ENCODE data around the gene AAR2.

The AAR2 gene

DNA sequence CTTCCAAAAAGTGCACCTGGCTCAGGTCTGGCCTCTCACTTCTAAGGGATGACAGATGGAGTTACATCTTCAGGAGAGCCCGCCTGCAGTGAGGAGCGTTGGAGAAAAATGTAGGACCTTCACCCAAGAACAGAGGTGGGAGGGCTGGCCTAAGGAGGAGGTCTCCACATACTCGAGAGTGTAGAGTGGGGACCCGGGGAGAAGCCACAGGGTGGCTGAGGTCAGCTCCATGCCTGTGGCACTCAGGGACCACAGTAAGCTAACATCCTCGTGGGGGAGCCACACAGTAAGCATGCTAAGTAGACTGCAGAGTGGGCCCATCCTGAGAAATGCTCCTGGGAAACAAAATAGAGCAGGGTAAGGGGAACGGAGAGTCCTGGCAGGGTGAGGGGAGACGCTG, 24.0 kb downstream of the AAR2 start:
- no peak for DNase-seq (ENCODE audit: low read depth in 2 of 2)

- DNase-seq (ENCODE audit: low read depth in 2 of 2) = no peak
Measured at GRCh38 chr20:36261389-36262105, 25.3 kb downstream of the AAR2 start.

DNA sequence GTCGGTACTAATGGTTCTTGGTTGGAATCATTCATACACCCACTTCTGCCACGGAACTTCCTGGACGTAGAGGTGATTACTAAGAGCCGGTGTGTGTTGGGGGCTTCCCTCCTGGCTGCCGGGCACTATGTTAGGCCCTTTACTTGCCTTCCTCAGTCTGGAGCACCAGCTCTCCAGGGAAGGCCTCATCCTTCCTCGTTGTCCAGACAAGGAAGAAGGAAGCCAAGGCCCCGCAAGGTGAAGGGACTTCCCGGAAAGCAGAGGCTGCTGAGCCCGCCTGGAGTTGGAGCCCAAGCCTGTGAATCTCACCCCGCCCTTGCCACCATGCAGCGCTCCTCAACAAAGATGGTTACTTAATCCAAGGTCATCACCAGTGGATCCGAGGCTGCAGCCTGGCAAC, 26.2 kb downstream of the AAR2 start:
- no peak for DNase-seq (ENCODE audit: low read depth in 2 of 2)

GRCh38 chr20:36264426-36265246, 28.4 kb downstream of the AAR2 start:
- no peak for DNase-seq (ENCODE audit: low read depth in 2 of 2)

DNA sequence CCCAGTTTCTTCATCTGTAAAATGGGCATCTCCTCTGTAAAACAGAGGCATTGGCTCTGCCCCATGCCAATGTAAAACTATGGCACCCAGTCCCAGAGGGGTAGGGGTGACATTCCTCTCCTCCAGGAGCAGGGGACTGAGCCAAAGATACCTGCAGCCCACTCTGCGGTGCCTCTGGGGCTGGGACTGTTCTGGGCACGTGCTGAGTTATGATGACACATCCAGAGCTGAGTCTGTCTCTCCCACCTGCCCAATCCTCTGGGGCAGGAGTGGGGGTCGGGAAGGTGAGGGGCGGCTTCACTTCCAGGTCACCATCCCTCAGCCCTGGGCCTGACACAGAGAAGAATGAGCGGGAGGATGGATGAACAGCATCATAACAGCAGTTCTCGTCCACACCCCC, 29.9 kb downstream of the AAR2 start:
- no peak for DNase-seq (ENCODE audit: low read depth in 2 of 2)

- DNase-seq (ENCODE audit: low read depth in 2 of 2) = no peak
Measured at GRCh38 chr20:36267605-36268381, 31.5 kb downstream of the AAR2 start.

DNA sequence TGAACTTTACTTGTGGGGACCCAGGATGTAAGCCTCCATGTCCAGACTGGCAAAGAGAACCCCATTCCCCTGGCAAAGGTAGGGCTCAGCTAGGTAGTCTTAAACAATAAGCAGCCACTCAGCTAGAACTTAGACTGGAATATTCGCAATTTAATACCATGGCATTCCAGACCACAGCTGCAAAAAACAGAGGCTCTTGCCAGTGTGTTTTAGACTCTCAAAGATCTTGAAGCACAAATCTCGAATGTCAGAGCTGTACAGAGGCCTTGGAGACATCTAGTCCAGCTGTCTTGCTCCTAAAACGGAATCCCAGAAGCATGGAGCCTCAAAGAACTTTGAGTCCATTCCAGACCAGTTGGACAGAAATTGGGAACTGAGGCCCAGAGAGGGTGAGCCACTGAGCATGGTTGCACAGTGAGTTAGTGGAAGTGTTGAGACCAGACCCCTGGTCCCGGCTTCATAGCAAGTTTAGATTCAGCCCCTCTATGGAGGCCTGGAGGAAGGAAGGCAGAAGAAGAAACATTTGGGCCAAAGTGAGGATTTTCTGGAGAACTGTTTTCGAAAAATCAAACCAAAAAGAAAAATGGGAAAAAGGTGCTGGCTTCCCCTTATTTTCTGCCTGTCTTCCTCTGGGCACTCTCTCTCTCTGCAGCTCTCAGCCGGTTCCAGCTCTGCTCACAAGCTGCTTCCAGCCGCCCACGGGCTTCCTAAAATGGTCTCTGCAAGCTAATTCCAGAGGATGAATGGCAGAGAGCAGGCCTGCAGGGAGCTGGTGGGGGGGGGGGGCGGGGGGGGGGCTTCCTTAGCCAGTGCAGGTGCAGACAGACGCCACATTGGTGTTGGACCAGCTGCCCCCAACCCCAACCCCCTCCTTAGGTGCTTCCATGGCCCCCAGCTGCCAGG, 32.4 kb downstream of the AAR2 start:
- DNase-seq (ENCODE audit: low read depth in 2 of 2) = no peak

- DNase-seq (ENCODE audit: low read depth in 2 of 2) = no peak
Measured at GRCh38 chr20:36269507-36269906, 33.2 kb downstream of the AAR2 start.

DNA sequence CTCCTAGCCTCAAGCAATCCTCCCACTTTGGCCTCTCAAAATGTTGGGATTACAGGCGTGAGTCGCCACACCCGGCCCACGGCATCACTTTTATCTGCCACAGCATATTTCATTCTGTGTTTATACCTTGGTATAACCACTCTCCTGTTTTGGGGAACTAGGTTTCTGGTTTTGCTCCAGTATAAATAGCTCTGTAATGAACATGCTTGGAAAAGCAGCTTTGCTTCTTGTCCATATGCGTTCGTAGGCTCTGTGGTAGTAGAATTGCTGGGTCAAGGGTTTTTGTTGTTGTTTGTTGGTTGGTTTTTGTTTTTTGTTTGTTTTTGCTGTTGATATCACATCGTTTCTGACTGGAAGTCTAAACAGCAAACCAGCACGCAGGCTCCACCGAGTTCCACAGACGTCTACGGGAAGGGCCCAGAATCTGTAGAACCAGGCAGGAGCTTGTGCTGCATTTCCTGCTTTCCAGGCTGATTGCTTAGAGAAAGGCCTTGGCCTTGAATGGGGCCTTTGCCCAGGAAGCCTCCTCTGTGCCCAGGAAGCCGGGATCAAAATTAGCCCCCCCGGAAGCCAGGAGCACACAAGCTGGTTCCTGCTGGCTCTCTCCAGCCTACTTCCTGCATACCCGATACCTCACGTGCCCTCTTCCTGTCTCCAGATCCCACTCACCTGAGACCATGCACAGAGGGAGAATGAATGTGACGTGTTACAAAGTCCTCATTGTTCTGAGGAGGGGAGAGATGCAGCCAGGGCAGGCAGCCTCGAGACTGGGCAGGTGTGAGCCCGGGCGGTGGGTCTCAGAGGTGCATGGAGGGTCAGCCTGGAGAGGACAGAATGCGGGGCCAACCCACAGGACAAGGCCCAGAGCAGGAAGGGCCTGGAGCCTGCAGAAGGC, 34.7 kb downstream of the AAR2 start:
- no peak for DNase-seq (ENCODE audit: low read depth in 2 of 2)

GRCh38 chr20:36271639-36272546, 35.6 kb downstream of the AAR2 start:
- no peak for DNase-seq (ENCODE audit: low read depth in 2 of 2)

DNA sequence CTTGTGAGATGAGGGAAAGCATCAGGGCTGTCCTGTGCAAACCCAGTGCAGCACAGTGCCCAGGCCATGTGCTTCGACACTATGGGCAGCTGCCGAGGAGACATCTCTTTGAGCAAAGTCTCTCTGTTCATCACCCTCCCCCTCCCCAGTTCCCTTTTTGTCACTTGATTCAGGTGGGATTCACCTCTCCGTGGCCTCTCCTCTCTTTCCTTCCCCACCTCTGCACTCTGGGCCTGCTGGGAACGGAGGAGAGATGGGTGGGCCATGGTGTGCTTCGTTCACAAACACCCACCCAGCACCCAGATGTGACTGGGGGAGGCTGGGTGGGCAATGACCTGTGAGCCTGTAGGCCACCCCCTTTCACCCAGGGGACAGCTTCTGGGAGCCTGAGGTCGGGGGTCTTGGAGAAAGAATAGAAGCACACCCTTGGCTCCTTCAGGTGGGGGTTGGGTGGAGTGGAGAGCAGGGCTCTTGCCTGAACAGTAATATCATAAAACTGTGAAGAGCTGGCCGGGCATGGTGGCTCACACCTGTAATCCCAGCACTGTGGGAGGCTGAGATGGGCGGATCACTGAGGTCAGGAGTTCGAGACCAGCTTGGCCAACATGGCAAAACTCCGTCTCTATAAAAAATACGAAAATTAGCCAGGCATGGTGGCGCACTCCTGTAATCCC, 36.4 kb downstream of the AAR2 start:
- DNase-seq (ENCODE audit: low read depth in 2 of 2) = no peak

DNA sequence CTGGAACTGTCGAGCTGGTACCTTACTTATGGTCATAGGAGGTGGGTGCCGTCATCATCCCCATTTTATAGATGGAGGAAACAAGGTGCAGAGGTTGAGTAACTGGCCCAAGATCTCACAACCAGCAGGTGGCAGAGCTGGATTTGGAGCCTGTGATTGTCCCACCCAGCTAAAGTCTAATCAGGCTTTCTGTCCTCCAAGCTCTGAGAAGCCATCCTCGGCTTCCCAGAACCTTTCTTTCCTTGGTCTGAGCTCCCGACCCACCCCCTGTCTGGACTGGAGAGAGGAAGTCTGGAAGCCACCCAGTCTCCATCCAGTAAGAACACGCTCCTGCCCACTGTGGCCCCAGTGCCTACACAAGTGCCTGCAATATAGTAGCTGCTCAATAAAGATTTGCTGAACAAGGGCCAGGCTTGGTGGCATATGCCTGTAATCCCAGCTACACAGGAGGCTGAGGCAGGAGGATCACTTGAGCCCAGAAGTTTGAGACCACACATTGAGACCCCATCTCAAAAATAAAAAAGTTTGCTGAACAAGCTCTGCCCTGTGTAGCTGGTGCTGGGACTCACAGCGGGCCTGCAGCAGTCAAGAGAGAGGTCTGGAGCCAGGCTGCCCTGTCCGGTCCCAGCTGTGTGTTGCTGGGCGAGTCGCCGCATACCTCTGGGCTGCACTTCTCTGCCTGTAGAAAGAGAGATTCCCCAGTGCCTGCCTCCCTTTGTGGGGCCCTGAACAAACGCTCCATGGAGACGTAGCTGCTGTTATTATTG, 37.3 kb downstream of the AAR2 start:
- no peak for DNase-seq (ENCODE audit: low read depth in 2 of 2)

- no peak for DNase-seq (ENCODE audit: low read depth in 2 of 2)
Measured at GRCh38 chr20:36274181-36274841, 38.0 kb downstream of the AAR2 start.

- no peak for DNase-seq (ENCODE audit: low read depth in 2 of 2)
Measured at GRCh38 chr20:36275011-36275410, 38.7 kb downstream of the AAR2 start.

DNA sequence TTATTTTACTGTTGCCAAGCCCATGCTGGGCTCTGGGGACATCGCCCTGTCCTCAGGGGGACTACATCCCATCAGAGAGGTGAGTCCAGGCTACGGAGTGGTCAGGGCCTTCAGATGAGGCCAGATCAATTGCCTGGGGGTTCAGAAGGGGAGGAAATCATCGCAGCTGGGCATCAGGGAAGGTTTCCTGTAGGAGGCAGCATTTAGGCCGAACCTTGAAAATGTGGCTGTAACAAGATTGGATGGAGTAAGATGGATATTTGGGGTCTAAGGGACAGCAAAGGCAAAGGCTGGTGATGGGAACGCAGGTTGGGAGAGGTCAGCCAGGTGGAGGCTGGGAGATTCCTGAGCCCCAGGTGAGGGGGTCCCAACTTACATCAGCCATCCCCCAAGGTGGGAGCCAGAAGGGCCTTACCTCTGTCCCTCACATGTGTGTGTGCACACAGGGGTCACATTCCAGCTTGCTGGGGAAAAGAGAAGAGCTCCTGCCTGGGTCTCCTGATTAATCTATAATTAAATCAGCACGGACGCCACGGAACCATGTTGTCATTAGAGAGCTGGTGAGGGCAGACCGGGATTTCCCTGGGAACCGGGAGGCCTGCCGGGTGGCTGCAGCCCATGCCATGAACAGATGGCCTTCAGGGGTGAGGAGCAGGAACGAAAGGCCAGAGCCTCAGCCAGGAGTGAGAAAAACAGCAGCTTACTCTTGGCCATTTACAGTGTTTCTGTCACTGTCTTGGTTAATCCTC, 39.3 kb downstream of the AAR2 start:
- no peak for DNase-seq (ENCODE audit: low read depth in 2 of 2)

GRCh38 chr20:36277546-36277945, 41.3 kb downstream of the AAR2 start:
- no peak for DNase-seq (ENCODE audit: low read depth in 2 of 2)

- no peak for DNase-seq (ENCODE audit: low read depth in 2 of 2)
Measured at GRCh38 chr20:36279362-36279761, 43.1 kb downstream of the AAR2 start.
